Activated T-cell treated with anti-CD3 and anti-CD28 coated beads for 1 hour (primary cell): ENCODE results near the gene ARHGAP24.

Experiments used
- DNase-seq: peaks from one replicate; pipeline ENCODE4 v3.0.0-alpha.2; 2020; ENCODE audit warnings: low read depth

The ARHGAP24 gene

DNA sequence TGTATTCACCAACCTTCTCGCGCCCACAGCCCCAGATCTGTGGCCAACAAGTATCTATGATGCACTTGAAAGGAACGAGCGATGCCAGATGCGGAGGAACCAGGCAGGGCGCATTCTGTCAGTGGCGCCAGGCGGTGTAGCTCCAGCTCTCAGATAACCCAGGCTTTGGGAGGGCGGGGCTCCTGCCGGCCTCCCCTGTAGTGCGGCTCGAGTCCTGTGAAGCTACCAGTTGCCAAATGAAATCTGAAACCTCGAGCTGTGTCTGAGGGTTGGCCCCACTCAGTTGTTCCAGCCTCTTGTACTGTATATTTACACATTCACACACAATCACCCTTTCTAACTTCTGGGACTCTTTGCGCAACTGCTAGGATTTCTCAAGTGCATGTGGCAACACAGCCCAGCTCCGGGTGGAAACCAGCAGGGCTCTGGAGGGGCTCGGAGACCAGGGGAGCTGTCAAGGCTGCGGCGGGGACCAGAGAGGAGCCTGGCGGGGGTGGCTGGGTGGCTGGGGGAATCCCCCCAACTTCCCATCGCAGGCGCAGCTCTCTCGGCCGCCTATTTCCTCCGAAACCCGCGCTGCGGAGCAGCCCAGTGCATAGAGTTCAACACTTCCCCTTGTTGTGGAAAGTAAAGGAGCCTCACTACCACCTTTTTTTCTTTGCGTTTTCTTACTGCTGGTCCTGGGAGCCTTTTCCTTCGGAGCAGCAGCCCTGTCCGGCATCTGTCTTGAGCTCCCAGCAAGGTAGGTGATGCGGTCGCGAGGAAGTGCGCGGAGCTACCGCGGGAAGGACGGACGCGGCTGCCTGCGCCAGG lies at the start of gene ARHGAP24:
TSS of gene ARHGAP24 (plus strand) at position 333 of the 813 bp plus-strand sequence.
- no peak for DNase-seq

DNA sequence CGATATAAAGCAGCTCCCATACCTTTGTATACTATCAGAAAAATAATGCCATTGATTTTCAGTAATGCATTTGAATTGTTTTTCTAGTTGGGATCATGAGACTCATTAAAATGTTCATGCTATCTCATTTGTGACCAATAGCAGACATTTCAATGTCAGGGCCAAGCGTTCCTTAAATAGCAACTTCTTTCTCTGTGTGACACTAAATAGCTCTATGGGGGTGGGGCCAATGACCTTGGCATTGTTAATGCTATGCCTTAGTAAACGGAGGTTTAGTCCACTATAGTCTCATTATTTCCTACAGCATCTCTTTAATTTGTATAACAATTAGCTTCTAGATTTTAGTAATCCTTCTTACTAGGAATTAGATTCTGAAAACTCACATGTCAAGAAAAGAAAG lies 48.6 kb upstream of the ARHGAP24 start:
- no peak for DNase-seq

DNA sequence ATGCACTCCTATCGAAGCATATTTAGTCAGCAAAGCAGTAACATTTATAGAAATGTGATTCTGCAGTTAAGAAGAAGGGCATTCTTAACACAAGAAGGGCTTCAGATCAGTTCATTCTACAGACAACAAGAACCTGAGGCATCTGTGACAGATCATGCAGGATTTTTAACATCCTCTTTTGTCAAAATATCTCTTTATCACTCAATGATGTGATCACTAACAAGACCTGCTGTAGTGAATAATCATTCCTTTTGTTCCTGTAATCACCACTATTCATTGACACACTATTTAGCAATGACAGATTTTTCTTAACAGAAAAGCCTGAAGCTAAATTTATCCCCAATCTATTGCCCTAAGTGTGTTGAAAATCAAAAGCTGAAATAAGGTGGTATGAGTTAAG lies 47.8 kb upstream of the ARHGAP24 start:
- no peak for DNase-seq

DNA sequence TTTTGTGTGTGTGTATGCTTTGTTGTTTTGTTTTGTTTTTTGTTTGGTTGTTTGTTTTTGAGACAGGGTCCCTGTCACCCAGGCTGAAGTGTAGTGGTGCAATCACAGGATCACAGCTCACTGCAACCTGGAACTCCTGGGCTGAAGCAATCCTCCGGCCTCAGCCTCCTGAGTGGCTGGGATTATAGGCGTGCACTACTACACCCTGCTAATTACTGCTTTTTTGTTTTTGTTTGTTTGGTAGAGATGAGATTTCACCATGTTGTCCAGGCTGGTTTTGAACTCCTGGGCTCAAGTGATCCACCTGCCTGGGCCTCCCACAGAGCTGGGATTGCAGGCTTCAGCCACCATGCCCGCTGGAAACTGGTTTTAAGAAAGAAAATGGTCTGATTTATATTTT lies 44.7 kb upstream of the ARHGAP24 start:
- no peak for DNase-seq

DNA sequence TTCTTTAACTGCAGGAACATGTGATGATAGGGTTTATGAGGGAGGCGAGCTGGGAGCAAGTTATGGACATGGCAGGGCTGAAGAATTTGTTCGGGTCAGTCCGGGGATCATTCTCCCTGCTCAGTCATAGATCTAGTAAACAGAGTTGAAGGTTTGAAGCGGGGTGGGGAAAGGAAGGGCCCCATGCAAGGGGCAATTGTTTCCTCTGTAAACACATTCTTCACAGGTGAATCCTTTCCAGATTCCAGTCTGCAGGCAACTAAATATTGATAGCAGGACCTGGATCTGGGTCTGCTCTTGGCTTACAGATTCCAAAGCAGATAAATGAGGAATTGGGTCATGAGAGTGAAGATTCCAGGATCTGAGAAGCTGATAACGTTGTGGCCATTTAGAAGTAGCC lies 44.3 kb upstream of the ARHGAP24 start:
- DNase-seq: no peak

DNA sequence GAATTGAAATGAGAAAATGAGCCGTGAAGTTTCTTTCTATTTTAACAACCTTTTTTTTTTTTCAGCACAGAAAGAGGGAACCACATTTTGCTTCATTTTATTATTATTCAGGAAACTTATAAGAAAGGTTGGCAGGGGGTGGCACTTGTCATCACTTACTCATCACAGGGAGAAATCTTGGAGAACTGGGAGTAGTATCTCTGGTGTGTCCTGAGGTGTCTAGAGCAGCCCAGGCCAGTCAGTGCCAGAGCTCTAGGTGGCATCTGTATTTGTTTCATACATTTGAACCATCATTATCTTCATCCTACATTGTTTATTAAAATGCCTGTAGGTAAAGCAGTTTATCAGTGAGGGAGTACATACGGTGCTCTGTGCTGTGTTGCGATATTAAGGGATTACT lies 43.8 kb upstream of the ARHGAP24 start:
- no peak for DNase-seq

DNA sequence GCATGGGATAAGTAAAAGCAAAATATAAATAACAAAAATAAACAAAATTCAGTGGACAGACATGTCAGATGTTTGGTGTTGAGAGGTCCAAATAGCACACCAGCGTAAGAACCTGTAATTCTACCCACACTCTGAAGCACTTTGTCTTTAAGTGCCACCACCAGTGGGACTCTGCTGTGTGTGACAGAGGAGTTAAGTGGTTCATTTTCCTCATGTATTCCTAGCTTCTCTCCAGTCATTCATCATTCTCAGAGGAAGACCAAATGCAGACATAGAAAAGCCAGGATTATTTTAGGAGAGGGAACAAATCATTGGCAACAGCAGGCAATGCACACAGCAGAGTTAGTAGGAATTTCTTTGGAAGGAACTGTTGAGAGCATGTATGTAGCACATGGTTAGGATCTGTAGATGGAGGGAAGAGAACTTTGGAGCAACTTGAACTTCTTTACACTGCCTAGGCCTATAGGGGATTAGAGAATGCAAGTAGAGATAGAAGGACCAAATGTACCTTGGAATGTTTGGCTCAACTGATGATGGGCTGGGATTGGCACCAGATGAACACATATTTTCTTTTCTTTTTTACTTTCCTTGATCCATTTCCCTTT lies 43.0 kb upstream of the ARHGAP24 start:
- no peak for DNase-seq

DNA sequence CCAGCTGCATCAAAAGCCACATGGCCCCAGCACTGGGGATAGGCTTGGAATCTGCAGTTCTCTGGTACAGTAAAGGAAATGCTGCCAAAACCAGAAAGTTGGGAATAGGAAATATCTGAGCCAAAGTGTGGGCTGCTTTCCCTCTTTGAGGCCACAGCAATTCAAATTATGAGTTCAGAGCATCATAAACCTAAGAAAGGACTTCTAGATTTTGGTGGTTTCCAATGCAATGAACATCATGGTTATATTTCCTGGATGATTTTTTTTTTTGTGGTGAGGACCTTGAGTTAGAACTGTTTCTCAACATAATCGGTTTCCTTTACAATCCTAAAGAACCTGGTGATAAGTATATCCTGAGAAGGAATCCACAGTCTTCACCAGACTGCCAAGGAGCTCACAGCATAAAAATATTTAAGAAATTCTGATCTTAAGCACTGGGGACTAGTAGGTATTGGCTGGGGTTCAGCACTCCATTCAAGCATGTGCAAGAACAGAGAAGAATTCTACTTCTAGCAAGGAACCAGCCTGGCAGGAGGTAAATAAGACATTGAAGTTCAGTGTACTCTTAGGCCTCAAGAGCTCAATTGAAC lies 29.8 kb upstream of the ARHGAP24 start:
- no peak for DNase-seq

DNA sequence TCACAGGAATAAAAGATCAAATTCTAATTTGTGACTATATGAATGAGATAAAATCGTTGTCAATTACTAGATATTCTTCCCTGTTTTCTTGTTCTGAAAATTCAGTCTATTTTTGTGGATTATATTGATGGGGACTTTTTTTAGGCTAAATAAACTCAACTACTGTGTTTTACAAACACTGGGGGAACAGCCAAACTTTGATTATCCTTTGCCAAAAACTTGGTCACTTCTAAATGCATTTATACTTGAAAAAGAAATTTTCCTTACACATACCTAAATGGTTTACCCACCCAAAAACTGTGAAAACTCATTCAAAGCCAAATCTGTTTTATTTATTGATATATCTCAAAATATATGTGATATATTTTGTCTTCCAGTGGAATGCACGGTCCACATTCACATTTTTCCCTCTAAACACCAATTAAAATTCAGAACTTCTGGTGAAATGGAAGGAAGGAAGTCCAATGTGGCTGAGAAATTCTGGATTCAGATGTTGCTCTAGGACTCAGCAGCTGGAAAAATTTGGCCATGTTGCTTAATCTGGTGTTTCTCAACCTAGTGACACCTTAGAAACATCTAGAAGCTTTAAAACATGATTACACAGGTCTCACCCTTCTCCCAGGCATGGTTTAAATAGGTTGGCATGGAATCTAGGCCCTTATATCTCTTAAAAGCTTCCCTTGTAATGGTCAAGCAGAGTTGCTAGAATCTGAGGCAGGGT lies 28.6 kb upstream of the ARHGAP24 start:
- no peak for DNase-seq

DNA sequence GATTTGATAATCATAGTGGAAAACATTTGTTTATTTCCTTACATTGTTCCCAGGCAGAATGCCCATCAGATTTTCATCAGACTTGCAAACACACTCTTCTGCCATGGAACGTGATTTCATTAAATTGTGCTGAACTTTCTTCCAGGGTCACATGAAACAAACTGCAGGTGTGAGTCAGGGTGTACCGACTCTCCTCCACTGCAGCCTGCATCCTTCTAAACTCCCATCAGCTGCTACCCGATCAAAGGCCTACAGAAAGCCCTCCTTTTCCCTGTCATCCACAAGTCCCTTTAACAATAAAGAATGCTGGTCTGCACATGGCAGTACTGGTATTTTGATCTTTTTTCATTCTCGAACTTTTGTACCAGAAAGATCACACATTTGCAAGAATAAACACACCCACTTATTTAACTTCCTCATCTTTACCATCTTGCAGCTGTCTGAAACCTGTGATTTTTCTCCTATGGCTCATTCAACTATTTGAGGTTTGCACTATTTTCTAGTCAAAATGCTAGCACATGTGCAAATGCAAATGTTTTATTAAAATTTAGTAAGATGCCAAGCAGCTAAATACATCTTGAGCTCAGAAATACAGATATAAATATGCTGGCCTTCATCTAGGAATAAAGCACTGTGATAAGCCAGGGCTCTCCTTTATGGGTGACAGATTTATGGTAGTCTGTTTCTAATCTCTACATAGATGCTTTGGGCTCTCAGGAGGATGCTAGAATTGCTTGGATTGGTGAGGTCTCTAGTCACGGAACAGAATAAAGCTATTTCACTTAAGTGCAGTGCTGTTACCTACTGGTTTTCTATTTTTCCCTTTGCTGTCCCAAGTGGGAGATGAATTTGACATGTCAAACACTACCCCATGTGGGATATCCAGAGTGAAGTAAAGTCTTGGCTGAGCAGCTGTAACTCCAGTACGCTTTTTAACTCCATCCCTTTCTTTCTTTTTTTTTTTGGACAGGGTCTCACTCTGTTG lies 25.8 kb upstream of the ARHGAP24 start:
- DNase-seq: no peak

DNA sequence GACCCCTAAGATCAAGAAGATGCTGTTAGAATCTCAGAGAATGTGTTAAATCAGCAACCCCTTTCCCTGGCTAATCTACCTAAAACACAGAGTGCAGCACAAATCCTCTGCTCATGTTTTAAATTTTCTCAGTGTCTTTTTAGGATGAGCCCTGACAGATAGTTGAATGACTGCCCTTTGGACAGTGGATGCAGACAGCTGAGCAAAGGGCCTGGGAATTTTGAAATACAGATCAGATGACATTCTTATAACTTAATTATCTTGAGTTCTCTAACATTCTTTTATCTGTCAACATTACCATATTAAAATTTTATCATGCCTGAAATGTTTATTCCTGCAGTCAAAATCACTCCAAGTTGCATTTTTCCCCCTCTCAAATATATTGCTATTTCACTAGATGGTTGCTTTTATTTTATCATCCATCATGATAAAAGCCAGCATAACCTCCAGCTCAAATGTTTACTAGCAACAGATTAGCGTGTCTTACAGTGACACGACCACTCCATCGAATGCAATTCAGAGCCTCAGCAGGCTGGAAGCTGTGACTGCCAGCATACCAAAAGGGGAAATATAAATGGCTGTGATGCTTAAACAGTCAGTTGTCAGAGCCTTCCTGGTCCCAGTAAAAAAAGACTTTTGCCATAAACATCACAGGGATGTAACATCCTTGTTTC lies 22.8 kb upstream of the ARHGAP24 start:
- no peak for DNase-seq

DNA sequence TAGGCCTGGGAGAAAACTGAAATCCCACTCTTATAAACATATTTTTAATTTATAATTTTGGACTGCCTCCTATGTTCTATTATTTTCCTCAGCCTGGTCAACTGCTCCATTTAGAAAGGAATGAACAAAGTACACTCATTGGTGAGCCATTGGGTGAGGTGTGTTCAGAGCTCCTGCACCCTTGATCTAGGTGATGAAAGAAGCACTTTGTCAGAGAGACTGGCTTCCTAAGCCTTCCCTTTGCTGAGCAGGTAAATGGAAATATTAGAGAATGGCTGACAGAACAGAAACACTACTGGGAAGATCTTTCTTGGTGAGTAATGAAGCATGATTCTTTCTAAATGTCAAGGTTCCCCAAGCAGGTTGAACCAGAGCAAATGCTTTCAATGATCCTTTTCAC lies 19.0 kb upstream of the ARHGAP24 start:
- DNase-seq: no peak

DNA sequence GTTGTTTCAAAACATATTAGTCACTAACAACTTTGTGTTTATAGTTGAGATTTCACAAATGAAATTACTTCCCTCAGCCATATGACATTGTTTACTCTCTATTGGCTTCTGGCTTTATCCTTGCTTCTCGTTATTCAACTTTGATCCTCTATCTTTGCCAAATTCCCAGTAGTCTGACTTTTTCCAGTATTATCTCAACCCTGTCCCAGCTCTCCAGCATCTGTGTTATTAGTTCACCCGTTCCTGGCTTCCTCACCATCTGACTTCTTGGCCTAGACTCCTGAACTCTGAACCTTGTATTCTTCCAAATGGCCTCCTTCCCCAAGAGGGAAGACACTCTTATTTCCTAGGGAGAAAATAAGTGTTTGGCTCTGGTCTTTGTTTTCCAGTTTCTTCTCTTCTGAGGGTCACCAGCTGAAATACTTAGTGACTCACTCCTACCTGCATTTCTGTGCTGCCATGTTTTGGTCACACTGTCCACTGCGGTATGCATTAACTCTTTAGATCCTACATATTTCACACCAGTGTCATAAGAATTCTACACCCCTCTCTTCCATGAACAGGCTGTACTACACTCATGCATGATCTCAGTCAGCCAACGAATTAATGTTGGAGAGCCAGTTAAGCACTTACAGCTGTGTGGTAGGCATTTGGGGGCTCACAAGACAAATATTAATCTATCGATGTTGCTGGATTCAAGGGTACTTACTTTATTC lies 17.0 kb upstream of the ARHGAP24 start:
- no peak for DNase-seq

DNA sequence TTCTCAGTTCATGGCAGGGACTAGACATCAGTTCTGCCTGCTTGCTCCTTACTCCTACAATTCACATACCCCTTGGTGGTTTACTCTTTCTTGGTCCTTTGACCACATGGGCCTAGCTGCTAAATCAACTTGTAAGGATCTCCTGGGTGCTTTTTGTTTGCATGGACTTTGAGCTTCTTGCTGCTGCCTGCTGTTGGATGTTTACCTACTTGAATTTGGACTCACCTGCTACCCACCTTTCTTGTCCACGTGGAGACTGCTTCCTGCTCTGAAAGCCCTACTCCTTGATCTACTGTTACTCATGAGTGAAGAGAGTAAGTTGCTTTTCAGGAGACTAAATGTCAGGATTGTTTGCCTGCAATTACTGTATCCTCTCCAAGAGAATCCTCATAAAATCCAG lies 15.2 kb upstream of the ARHGAP24 start:
- no peak for DNase-seq

DNA sequence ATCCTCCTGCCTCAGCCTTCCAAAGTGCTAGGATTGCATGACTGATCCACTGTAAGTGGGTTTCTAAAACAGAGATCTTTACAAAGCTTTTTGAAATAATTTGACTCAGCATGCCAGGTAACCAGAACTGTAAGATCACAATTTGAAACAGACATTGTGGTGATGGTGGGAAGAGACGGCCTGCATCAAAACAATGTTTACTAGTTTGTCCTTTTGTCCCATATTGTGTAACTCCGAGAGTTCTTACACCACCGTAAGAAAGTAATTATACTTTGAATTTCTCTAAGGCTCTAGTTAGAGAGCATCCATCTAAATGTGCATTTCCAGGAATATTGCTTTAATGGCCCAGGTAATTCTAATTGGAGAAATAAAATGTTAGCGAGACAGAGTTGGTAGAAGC lies 594 bp upstream of the ARHGAP24 start:
- DNase-seq: no peak

DNA sequence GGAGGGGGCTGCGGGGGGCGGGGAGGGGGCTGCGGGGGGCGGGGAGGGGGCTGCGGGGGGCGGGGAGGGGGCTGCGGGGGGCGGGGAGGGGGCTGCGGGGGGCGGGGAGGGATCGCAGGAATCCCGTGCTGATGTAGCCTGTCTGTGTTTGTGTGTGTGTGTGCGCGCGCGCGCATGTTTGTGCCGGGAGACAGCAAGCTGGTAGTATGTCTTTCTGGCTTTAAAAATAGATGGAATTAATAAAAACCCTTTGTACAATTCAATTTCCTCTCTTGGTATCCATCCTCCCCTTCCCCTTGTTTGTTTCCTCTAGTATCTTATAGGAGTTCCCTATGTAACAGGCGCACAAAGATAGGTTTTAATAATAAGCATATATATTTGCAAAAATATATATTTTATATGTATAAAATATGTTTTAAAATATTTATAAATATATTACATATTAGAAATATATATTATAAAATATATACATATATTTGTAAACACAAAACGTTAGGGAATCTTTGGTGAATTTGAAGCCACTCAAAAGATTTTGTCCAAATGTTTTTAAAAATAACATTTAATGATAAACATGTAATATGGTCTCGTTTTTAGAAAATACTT lies 782 bp downstream of the ARHGAP24 start:
- no peak for DNase-seq

DNA sequence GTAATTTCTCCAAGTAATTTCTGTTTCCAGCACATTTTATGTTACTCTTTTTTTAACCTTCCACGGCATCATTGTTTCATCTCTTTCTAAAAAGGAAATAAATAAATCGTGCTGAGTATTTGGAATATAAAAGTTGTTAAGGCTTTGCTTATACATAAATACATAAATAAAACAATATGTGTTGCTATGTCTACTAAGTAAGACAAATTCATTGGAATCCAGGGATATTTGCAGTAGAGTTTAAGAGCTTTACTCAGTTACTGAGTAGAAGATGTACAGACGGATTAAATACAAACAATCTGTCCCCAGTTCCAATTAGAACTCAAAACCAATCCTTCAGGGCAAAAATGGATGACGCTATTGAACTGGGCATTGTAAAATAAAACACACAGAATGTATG lies 1.4 kb downstream of the ARHGAP24 start:
- no peak for DNase-seq

DNA sequence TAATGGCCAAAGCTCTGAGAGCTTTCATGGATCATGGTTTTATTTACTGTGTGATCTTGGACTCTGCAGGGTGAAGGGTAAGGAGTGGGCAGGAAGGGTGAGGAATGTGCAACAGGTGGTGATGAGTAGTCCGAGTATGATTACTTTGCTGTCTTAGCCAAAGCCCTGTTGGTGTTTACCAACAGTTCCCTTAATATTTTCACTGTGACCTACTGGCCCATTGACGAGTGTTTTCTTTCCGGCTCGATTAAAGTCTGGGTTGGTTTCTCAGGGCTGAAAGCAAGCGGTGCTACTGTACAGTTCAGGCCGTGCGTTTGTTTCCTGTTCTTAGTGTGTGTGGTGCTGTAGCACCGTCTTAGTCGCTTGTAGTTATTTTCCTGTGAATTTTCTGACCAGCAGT lies 2.6 kb downstream of the ARHGAP24 start:
- DNase-seq: no peak

DNA sequence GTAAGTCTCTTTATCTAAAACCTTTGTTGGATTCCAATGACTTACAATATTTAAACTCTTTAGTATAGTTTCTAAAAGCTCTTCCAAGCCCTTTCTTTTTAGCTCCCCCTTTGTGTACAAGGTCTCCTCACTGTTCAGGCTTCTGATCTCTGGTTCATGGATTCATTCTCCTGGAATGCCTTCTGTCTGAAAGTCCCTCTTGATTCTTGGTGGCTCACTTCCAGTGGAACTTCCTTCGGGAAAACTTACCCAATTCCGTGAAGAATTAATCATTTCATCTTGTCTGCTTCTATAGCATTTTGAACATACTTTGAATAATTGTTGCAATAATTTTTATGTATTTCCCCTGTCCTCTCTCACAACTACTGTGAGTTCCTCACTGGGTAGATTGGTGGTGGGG lies 3.6 kb downstream of the ARHGAP24 start:
- no peak for DNase-seq
